HepG2 (cell line): ENCODE data around the gene SEPTIN2. TPM values are rescaled to one million over a fixed set of nuclear protein-coding genes. Genes with fewer than 3 reads are reported as not detected.

ENCODE experiments used
- ATAC-seq: fragments of 200-7000 bp; cut with Tn5 transposase; 3 replicates; pipeline ENCODE4 v1.9.1; 2020; ENCODE audit warnings: mild to moderate bottlenecking, moderate library complexity
- BruUV-seq: library from RNA; stranded (reverse); fragments of 400-500 nt; replicated peaks from 2 replicates; lab custom pipeline; 2021; lab: Mats Ljungman, UMichigan
- CTCF ChIA-PET: fragments of 300-600 bp; formaldehyde crosslinking; extraction: SDS; loops from one replicate; lab custom pipeline; 2021; ENCODE audit warnings: low total read pairs, inconsistent platforms, low intra/inter-chr PET ratio; lab: Yijun Ruan, JAX
- POLR2A ChIA-PET: fragments of 350-600 bp; sonication (Branson Sonifier 250); formaldehyde crosslinking; loops from one replicate; lab custom pipeline; 2020; ENCODE audit warnings: antibody characterized with exemption, inconsistent platforms; lab: Yijun Ruan, JAX
- DNase-seq: peaks from one replicate; pipeline ENCODE4 v3.0.0-alpha.2; 2015; ENCODE audit warnings: low spot score
- FAIRE-seq: peaks from 3 replicates; lab custom pipeline; 2011; peaks lifted over from hg19 to GRCh38; lab: Jason Lieb, UNC
- H2AFZ ChIP-seq: one replicate; pipeline ENCODE4 v1.6.1; 2011; ENCODE audit warnings: low read length, inconsistent platforms
- H3K27ac ChIP-seq: fragments of 300-600 bp; 3 replicates; pipeline ENCODE4 v1.8.0; 2011; ENCODE audit warnings: mixed run types, mild to moderate bottlenecking, mixed read lengths, low read length, inconsistent platforms; ENCODE audit not compliant: insufficient read depth; ENCODE audit errors: extremely low read length
- H3K27me3 ChIP-seq, 2 experiments: fragments of 200-600 bp in 1 of 2; 2 replicates in 1 of 2; 3 replicates in 1 of 2; pipeline versions ENCODE4 v1.6.0 to v1.8.0; 2011; ENCODE audit warnings: low read length in 2 of 2, mild to moderate bottlenecking in 2 of 2, moderate library complexity in 2 of 2, inconsistent platforms in 1 of 2; ENCODE audit not compliant: insufficient read depth in 2 of 2, control insufficient read depth in 1 of 2
- H3K36me3 ChIP-seq, 2 experiments: fragments of 200-600 bp in 1 of 2; replicated peaks in 1 of 2; 2 replicates in 1 of 2; 3 replicates in 1 of 2; pipeline versions ENCODE4 v1.5.1 to v1.8.0; 2011; ENCODE audit warnings: low read length in 2 of 2, inconsistent platforms in 1 of 2; ENCODE audit not compliant: insufficient read depth in 2 of 2, control insufficient read depth in 1 of 2
- H3K4me1 ChIP-seq: 2 replicates; pipeline ENCODE4 v1.5.1; 2012; ENCODE audit warnings: low read length, inconsistent platforms; ENCODE audit not compliant: insufficient read depth
- H3K4me2 ChIP-seq: 2 replicates; pipeline ENCODE4 v1.6.0; 2011; ENCODE audit warnings: low read depth, low read length, inconsistent platforms
- H3K4me3 ChIP-seq, 3 experiments: fragments of 200-600 bp in 1 of 3; sonication (generic), shearing (Covaris generic) in 1 of 3; replicated peaks in 1 of 3; 2 replicates each; pipeline ENCODE4 v1.5.1; 2011 to 2016; ENCODE audit warnings: low read length in 3 of 3, inconsistent platforms in 2 of 3, low read depth in 2 of 3, mild to moderate bottlenecking in 2 of 3, control low read depth in 1 of 3, mixed read lengths in 1 of 3; ENCODE audit not compliant: insufficient read depth in 1 of 3
- H3K79me2 ChIP-seq: one replicate; pipeline ENCODE4 v1.6.1; 2011; ENCODE audit warnings: low read length, inconsistent platforms; ENCODE audit not compliant: insufficient read depth
- H3K9ac ChIP-seq: 2 replicates; pipeline ENCODE4 v1.6.0; 2011; ENCODE audit warnings: mild to moderate bottlenecking, low read depth, low read length, inconsistent platforms; ENCODE audit not compliant: insufficient read depth
- H3K9me3 ChIP-seq: 2 replicates; pipeline ENCODE4 v1.5.1; 2012; ENCODE audit warnings: mild to moderate bottlenecking, low read length
- H4K20me1 ChIP-seq: 2 replicates; pipeline ENCODE4 v1.6.0; 2011; ENCODE audit warnings: inconsistent platforms, mild to moderate bottlenecking, low read length, moderate library complexity; ENCODE audit not compliant: insufficient read depth
- MIER3 ChIP-seq: IDR thresholded peaks from 2 replicates; pipeline ENCODE4 v1.6.1; 2016; ENCODE audit warnings: missing compliant biosample characterization, borderline replicate concordance
- RAD51 ChIP-seq: fragments of 450-650 bp; IDR thresholded peaks from 2 replicates; pipeline ENCODE4 v1.6.1; 2016; ENCODE audit warnings: borderline replicate concordance
- SIX4 ChIP-seq: sonication (generic); formaldehyde crosslinking; IDR thresholded peaks from 2 replicates; pipeline ENCODE4 v1.4.0; 2020; ENCODE audit warnings: missing genetic modification reagents
- TRIM24 ChIP-seq: sonication (generic); formaldehyde crosslinking; IDR thresholded peaks from 2 replicates; pipeline ENCODE4 v1.8.0; 2022; ENCODE audit warnings: mild to moderate bottlenecking, missing genetic modification reagents
- ZNF768 ChIP-seq: sonication (generic); formaldehyde crosslinking; IDR thresholded peaks from 2 replicates; pipeline ENCODE4 v1.4.0; 2020; ENCODE audit warnings: missing genetic modification reagents
- ZNF776 ChIP-seq: sonication (generic); formaldehyde crosslinking; IDR thresholded peaks from 2 replicates; pipeline ENCODE4 v1.4.0; 2020; ENCODE audit warnings: mild to moderate bottlenecking, missing genetic modification reagents
- WGBS: methylation state at CpG from one replicate; pipeline ENCODE4 v1.1.6; 2017; ENCODE audit warnings: low lambda C conversion rate; 5-methylcytosine and 5-hydroxymethylcytosine counted together
- in situ Hi-C: cut with HindIII; loops from 2 replicates; pipeline ENCODE4 v1.10.0; 2017; ENCODE audit warnings: low pct_unique_long_range_greater_than_20kb; ENCODE audit not compliant: extremely low pct_ligation_motif_present
- intact Hi-C: fragments of 100-400 bp; cut with micrococcal nuclease; formaldehyde crosslinking; loops from one replicate; pipeline ENCODE4 v1.10.0; 2022; ENCODE audit not compliant: unreplicated experiment
- polyA plus RNA-seq, 8 experiments: library from polyadenylated mRNA; depleted of rRNA in 3 of 8; stranded (reverse) in 7 of 8; unstranded in 1 of 8; fragments of >200 nt; fragmentation: Illumina TruSeq in 4 of 8; extraction: Trizol in 4 of 8; gene quantifications; 2 replicates each; pipeline versions ENCODE4 v1.2.1 to v1.2.3, GENCODE V29; 2011 to 2016; ENCODE audit warnings: low read depth in 4 of 8, missing spikeins in 1 of 8, mixed read lengths in 1 of 8; ENCODE audit not compliant: insufficient read depth in 1 of 8
- total RNA-seq, 5 experiments: library from RNA; depleted of rRNA; stranded (reverse); fragments of >200 nt; fragmentation: Illumina TruSeq; extraction: Trizol; gene quantifications; 2 replicates each; pipeline ENCODE4 v1.2.3, GENCODE V29; 2016; ENCODE audit warnings: low read depth in 1 of 5
- TF ChIP-seq, protein P1 (sequence below): sonication (generic); formaldehyde crosslinking; IDR thresholded peaks from 2 replicates; pipeline ENCODE4 v1.5.0; 2020; ENCODE audit warnings: missing genetic modification reagents
- TF ChIP-seq, protein P2 (sequence below): sonication (generic); formaldehyde crosslinking; IDR thresholded peaks from 2 replicates; pipeline ENCODE4 v1.5.0; 2020; ENCODE audit warnings: mild to moderate bottlenecking, missing genetic modification reagents
- TF ChIP-seq, protein P3 (sequence below): sonication (generic); formaldehyde crosslinking; IDR thresholded peaks from 2 replicates; pipeline ENCODE4 v1.8.0; 2023; ENCODE audit warnings: mild to moderate bottlenecking, missing genetic modification reagents

SEPTIN2 gene
- total and polyA plus RNA-seq, 2 of the 13 experiments (the other 11 are each of a cell fraction or from before 2014, with no cell fraction given) = 493 to 733 TPM

DNA sequence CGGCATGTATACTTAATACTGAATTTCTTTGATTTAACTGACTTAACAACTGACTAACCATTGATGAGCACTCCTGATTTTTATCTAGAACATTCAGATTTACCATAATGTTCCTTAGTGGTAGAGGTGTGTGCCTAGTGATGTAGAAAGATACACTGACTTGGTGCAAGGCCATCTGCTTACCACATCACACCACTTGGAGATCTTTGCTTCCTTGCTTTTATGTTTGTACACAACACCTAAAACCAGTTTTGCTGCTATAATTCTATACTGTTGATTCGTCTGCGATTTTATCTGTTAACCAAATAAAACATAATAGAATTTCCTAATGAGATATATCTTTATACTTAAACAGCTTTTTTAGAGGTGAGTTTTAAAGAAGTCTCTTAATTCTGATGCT is 36.5 kb downstream of the SEPTIN2 start:
- peaks cover 14 to 51% of the 10 kb centered on the region in 2 experiments for H3K36me3 ChIP-seq
- TF ChIP-seq MIER3 (CRISPR knock-in tag) (0 out of 2 replicates have a peak, but pooled peaks have one; percentile 35), RAD51 (no peak)
- POLR2A ChIA-PET = interaction anchor here (2.0 to 4.0 kb wide), 2 partner anchors 34 to 37 kb away, joined by 7 to 55 read pairs; partner anchors contain the start of genes HDLBP and SEPTIN2
- no peak for FAIRE-seq
- in situ Hi-C loops = loop anchor here (5.0 kb wide), 1 partner anchor 35 kb away; the partner anchor contains the start of genes HDLBP and SEPTIN2
- H3K79me2 ChIP-seq = peaks cover 14% of the 10 kb centered on the region
- no peaks in the 10 kb centered on the region for H3K9me3 ChIP-seq
- CTCF ChIA-PET = no interaction called here
- peak overlapping the region; percentile 74 for H3K4me2 ChIP-seq
- 61% methylated on average over 3 of the region's 3 CpGs for WGBS
- peaks cover 68% of the 10 kb centered on the region for H3K4me1 ChIP-seq
- H3K4me3 ChIP-seq = peak overlapping the region in 1 of 3 experiments; percentile 12; a peak in 1 of 6 replicates
- peaks cover 35% of the 10 kb centered on the region for H4K20me1 ChIP-seq
- peak overlapping the region; percentile 86 for H3K27ac ChIP-seq
- peak overlapping the region; percentile 61; the same call in 1 of the 2 replicates for H3K9ac ChIP-seq
- no peak for DNase-seq
- ATAC-seq = no peak
- no peaks in the 10 kb centered on the region; a peak in 1 of 5 replicates for H3K27me3 ChIP-seq
- intact Hi-C loops = loop anchor here (10.0 kb wide), 2 partner anchors 77 to 153 kb away; partner anchors contain the start of gene STK25
- H2AFZ ChIP-seq = no peak overlapping the region
- no TSS peak for BruUV-seq

DNA sequence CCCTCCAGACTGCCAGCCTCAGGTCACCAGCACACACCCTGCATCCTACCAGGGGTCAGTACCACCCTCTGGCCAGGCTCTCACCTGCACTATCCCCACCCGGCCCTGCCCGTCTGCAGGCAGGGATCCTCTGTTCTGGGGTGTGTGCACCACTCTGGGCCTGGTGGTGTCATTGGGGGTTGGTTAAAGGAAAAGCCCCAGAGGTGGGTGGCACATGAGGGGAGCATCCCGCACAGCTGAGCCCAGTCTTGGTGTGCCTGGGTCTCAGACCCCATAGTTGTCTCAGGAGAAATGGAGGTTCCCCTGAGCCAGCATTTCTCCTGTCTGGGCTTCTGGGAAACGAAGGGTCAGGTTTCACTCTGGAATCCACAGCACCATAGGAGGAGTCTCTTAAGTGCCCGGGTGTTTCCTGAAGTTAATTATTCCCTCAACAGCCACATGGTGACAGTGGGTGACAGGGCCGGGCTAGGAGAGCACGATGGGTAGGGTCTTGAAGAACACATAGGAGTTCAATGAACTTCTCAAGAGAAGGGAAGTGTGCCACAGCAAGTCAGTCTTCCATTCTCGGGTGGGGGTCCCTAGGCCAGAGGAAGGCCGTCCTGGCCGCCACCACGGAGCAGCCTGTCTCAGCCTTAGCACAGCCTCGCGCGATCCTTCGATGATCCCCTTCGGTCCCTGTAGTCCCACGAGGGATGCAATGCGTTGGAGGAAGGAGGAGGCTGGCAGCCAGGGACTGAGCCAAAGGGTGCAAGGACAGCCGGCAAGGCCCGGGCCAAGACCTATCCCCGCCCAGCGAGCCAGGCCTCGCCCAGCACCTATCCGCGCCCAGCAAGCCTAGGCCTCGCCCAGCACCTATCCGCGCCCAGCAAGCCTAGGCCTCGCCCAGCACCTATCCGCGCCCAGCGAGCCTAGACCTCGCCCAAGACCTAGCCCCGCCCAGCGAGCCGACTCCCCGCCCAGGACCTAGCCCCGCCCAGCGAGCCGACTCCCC is 39.2 kb downstream of the SEPTIN2 start:
- Histone ChIP-seq H3K79me2 (peaks cover 42% of the 10 kb centered on the region), H3K36me3 (peaks cover 4 to 29% of the 10 kb centered on the region in 2 experiments), H4K20me1 (peaks cover 54% of the 10 kb centered on the region), H3K27ac (peak overlapping the region; percentile 80), H2AFZ (no peak overlapping the region), H3K9ac (peak overlapping the region; percentile 67), H3K4me3 (peak overlapping the region; percentile 38 to 74 (median 50)), H3K27me3 (no peaks in the 10 kb centered on the region; a peak in 1 of 5 replicates), H3K9me3 (no peaks in the 10 kb centered on the region), H3K4me1 (peaks cover 84% of the 10 kb centered on the region), H3K4me2 (peak overlapping the region; percentile 95)
- FAIRE-seq = no peak
- 9% methylated on average over 33 of the region's 40 CpGs for WGBS
- peak; percentile 82 for ATAC-seq
- ChIA-PET POLR2A (interaction anchor here (1.4 kb wide), 1 partner anchor 40 kb away, joined by 5 read pairs; the partner anchor contains the start of gene HDLBP), CTCF (no interaction called here)
- intact Hi-C loops = loop anchor here (10.0 kb wide), 2 partner anchors 80 to 150 kb away; partner anchors contain the start of gene STK25
- in situ Hi-C loops = loop anchor here (5.0 kb wide), 1 partner anchor 38 kb away; the partner anchor contains the start of genes HDLBP and SEPTIN2
- DNase-seq = peak; percentile 76
- BruUV-seq = TSS peak; percentile 86
- TF ChIP-seq ZNF776 (peak; percentile 49; the same call in 1 of the 2 replicates), ZNF768 (CRISPR knock-in tag) (peak; percentile 62), TRIM24 (CRISPR knock-in tag) (peak; percentile 43; the same call in 1 of the 2 replicates), MIER3 (CRISPR knock-in tag) (peak; percentile 38; the same call in 1 of the 2 replicates), SIX4 (peak; percentile 84)
- TF ChIP-seq, protein P1, sequence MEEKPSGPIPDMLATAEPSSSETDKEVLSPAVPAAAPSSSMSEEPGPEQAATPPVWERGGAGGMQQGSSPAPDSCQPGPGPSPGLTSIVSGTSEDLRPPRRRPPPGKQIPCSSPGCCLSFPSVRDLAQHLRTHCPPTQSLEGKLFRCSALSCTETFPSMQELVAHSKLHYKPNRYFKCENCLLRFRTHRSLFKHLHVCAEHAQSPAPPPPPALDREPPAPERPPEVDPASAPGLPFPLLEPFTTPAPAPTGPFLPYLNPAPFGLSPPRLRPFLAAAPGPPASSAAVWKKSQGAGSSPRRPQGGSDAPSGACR (CRISPR knock-in tag) = peak; percentile 36; the same call in 1 of the 2 replicates
- TF ChIP-seq, protein P2, sequence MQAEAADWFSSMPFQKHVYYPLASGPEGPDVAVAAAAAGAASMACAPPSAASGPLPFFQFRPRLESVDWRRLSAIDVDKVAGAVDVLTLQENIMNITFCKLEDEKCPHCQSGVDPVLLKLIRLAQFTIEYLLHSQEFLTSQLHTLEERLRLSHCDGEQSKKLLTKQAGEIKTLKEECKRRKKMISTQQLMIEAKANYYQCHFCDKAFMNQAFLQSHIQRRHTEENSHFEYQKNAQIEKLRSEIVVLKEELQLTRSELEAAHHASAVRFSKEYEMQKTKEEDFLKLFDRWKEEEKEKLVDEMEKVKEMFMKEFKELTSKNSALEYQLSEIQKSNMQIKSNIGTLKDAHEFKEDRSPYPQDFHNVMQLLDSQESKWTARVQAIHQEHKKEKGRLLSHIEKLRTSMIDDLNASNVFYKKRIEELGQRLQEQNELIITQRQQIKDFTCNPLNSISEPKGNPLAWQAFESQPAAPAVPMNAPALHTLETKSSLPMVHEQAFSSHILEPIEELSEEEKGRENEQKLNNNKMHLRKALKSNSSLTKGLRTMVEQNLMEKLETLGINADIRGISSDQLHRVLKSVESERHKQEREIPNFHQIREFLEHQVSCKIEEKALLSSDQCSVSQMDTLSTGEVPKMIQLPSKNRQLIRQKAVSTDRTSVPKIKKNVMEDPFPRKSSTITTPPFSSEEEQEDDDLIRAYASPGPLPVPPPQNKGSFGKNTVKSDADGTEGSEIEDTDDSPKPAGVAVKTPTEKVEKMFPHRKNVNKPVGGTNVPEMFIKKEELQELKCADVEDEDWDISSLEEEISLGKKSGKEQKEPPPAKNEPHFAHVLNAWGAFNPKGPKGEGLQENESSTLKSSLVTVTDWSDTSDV = 0 out of 2 replicates have a peak, but pooled peaks have one; percentile 41
- TF ChIP-seq, protein P3, sequence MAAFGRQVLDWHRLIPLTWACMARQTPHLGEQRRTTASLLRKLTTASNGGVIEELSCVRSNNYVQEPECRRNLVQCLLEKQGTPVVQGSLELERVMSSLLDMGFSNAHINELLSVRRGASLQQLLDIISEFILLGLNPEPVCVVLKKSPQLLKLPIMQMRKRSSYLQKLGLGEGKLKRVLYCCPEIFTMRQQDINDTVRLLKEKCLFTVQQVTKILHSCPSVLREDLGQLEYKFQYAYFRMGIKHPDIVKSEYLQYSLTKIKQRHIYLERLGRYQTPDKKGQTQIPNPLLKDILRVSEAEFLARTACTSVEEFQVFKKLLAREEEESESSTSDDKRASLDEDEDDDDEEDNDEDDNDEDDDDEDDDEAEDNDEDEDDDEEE (CRISPR knock-in tag) = 0 out of 2 replicates have a peak, but pooled peaks have one; percentile 56
